Measurements from ENCODE around the gene JARID2.
"Not testable (repeated sequence)": the region's sequence is repeated elsewhere in the genome, so short reads cannot be mapped to it uniquely, and the experiment has no call there.

The JARID2 gene

DNA sequence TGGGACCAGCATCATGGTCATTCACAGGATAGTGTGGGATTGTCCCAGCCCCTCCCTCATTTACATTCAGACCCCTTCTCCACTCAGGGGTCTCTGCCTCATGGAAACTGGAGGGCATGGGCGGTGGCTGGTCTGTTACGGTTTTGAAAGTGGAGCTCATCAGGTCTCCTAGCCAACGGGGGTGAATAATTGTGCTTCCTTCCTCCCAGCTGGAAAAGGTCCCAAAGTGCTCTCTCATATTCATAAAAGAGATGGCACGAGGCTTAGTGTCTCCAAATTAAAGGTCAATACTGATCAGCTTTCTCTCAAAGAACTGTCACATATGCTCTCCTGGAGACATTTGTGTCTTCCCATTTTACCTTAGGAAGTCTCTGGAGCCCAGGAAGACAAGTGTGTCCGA, 19.9 kb downstream of the JARID2 start:
- no peak for DNase-seq

DNA sequence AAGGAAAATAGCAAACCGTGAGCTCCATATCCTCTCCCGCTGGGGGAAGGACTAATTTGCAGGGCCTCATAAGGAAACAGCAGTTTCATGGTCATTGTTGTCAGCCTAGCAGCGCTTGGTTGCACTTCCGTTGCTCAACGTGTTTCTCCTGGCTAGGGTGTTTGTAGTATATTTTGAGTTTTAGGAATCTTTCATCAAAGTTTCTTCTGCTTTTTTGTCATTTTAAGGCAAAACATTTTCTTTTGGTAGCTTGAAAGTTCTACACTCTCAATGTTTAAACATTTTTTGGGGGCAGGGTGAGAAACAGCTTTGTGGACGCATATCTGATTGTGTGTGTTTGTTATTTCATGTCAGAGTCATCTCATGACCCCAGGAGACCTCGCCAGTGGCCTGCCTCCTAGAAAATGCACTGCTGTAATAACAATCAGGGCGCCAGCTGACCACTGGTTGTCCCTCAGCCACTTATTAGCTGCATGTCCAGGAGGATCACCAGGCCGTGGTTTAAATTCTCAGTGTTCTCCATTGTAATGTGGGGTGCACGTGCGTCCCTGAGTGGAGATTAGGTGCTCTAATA, 20.6 kb downstream of the JARID2 start:
- no peak for DNase-seq

DNA sequence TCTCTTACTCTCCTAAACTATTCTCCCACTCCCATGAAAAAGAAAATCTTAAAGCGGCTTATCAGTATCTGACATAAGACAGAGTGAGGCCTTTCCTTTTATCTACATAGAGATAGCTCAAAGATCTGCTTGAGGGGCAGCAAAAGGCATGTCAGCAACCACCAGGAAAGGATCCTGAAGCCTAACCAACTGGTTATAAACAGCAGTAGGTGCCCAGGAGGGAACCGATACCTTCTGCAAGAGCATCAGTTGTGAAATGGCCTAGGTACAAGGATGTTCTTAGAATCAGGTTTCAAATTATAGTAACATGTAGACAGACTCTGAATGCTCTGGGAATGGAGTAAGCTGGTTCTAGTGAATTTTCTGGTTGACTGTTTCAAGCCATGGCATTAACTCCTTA, 21.4 kb downstream of the JARID2 start:
- DNase-seq: no peak

DNA sequence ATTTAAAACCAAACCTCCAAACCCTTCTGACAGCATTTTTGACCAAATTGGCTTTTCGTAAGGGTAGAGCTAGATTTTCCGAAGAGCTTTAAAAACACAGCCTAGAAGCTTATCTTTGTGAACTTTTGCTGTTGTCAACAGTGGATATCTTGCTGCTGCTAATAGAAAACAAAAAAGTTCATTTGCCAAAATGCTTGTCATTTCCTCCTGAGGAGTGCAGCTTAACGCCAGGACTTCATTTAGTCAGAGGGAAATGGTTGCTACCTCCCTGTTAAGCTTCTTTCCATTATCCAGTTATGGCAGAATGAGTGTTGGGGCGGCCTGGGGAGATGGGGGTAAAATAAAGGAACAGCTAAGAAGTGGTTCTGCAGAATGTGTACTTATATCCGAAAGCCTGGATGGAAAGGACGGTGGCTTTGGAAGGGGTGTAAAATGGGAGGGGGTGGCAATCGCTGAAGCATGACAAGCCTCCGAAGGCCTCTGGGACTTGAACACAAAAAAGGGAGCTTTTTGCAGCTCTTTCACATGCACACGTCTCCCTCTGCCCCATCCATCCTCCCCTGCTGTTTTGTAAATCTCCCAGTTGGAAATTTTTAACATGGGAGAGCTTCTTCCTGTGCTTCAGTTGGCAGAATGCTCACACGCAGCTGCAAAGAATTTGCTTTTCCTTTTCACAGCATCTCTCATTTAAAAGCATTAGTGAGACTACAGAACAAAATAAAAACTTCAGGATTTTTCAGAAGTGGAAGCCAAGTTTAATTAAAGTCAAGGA, 22.5 kb downstream of the JARID2 start:
- DNase-seq: no peak

DNA sequence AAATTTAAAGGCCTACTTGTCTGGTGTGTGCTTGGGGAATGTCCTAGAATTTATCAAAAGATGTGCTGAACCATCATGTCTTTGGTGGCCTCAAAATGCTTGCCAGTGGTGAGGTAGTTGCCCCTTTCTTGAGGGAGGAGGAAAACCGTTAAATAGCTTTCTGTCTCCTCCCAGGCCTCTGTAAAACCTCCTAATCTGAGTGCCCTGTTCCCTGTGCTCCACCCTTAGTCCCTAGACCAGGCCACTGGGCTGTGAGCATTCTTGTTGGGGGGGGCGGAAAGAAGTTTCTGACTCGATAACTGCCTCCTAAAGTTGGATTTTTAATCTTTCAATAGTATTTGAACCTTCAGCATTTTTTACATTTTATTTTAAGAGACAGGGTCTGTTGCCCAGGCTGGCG, 23.1 kb downstream of the JARID2 start:
- no peak for DNase-seq

DNA sequence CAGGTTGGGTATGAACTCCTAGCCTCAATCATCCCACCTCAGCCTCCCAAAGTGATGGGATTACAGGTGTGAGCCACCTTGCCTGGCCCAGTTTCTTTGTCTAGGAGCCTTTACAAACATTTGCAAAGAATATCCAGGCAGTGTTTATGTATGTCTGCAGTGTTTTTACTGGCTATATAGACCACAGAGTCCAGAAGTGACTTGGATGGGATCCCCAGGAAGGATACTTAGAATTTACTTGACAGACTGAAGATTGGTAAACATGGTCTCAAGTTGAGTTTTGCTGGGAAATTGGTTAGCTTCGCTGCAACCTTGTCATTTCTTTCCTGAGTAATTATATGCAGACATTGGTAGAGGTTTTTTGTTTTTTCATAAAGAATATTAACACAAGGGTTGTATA, 23.8 kb downstream of the JARID2 start:
- DNase-seq: no peak

DNA sequence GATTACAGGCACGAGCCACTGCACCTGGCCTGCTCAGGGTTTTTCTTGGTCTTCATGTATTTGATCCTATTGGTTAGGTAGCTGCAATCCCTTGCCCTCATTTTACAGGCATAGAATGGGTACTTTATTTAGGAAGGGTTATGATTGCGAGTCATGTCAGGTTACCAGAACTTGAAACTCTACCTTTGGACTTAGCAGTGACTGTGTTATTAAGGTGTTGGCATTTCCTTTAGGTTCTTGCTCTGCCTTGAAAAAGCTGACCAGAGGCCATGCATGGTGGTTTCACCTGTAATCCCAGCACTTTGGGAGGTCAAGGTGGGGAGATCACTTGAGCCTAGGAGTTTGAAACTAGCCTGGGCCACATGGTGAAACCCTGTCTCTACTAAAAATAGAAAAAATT, 24.5 kb downstream of the JARID2 start:
- no peak for DNase-seq

DNA sequence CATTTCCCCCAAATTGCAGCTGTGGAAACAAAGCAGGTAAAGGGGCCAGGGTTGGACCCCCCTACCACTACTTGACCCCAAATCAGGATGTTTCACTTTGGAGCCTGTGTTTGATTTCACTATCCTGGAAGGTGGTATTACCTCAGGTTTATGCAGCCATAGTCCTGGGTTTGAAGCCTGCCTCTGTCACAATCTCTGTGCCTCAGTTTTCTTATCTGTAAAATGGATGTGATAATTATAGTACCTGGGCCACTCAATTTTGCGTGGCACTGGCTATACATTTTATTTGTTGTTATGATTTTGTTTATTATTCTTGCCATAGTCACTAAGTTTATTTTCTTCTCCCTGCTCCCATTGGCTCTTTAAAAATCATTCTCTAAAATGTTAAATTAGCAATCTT, 26.7 kb downstream of the JARID2 start:
- DNase-seq: no peak

DNA sequence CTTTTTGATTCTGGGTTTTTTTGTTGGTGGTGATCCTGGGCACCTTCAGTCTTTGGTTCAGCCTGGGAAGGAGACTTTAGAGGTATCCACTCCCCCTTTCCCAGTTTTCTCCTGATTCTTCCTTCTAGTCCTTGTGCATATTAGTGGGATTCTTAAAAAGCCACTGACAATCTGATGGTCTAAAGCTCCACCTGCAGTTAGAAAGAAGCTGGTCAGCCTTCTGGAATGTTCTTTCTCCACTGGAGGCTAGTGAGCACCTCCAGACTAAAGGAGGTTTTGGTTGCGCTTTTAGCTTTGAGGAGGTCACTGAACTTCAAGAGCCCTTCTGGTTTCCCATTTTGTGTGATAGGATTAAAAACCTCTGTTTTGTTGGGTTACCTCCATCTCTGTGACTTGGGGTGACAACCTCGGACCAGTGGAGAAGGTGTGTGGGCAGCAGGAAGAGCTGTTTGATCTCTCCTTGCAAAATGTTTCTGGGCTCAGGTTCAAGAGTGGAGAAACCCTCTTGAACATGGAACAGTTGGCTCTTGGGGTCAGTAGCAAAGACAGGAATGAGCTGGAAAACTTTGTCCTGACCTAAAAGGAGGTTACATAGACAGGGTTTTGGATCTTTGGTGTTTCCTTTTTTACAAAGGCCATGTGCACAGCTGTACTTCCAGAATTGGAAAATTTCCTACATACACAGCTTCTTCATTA, 29.0 kb downstream of the JARID2 start:
- no peak for DNase-seq

DNA sequence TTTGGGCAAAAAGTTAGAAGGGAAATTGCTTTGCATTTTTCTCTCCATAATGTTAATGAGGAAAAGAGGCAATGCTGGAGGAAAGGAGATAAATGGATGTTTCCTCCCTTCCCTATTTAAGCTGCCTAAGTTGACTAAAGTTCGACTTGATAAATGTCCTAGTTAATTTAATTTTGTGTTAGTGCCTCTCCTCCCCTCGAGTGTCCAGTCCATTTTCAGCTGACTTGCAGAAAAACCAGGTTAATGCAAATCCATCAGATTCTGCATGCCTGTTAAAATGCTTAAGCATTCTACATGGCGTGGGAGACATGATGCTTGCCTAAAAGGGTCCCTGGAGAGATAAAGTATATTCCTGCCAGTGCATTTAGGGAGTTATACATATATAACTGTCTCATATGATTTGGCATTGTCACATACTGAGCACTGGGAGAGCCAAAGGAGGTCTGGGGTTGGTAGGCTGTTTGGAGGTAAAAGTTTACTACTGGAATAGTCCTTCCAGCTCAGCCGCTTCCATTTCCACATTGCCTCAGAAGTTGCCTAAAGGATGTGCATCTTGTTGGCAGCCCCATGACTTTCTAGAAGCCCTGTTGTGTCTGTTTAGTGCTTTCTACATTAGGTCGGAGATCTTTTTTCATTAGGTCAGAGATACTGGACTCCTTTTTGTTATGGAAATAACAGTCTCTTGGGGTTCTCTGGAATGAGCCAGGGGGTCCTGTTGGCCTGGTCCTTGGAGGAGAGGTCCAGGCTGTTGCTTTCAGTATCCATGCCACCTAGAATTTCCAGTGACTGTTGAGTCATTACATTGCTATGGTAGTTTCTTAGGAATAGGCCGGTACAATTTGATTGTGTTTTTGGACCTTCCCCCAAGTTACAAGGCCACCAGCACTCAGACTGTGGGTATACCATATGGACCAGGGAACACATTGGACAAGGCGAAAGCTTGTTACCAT, 30.4 kb downstream of the JARID2 start:
- DNase-seq: no peak

DNA sequence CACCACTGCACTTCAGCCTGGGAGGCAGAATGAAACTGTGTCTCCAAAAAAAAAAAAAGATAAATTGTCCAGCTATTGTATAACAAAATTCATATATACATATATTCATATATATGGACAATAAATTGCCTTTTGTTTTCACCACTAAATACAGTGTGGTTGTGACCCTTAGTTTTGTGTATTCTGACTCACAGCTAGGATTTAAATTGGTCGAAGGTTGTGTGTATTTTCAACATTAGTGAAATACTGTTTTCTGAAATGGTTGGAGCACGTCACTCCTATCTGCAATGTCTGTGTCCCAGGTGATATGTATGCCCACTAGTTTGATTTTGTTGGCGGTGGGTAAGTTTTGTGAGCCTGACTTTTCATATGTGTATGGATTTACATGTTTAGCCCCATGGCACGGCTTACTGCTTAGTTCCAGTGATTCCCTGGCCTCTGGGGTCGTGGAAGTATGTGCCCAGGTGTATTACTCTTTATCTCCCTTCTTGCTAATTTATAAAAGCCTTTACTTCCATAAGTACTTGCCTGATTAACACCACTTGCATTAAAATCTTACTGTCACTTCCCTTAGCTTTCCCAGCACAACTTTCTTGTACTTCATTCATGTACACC, 33.3 kb downstream of the JARID2 start:
- DNase-seq: no peak

DNA sequence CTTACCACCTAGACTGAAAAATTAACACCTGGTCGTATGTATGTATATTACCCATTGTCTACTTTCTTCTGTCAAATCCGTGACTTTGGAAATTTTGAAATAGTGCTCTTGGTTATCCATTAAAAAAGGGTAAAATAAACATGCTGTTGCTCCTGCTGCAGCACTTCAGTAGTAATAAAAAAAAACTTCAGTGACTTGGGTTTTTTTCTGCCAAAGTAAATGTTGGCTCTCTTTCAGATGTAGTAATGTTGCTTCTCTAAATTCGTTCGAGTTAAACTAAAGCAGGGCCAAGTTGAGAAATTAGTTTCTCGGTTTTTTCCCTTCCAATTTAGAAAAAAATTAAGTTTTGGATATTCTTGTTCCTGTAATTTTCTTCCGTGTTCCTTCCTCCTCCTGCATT, 34.2 kb downstream of the JARID2 start:
- no peak for DNase-seq

DNA sequence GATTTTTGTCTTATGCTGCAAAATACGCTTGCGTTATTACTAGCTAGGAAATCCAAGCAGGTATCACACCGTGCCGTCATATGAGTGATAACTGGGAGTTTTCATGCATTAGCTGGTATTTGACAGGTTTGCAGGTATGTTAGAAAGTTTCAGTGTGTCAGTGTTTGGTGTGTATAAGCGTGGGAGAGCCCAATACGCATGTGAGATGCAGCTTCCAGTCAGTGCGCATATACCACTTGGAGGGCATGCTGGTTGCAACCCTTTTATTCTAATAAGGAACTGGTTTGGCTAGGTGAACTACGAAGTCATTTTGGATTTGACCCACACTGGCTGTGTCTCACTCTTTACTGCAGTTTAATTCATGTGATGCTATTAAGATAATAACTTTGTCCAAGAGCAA, 35.1 kb downstream of the JARID2 start:
- DNase-seq: no peak

DNA sequence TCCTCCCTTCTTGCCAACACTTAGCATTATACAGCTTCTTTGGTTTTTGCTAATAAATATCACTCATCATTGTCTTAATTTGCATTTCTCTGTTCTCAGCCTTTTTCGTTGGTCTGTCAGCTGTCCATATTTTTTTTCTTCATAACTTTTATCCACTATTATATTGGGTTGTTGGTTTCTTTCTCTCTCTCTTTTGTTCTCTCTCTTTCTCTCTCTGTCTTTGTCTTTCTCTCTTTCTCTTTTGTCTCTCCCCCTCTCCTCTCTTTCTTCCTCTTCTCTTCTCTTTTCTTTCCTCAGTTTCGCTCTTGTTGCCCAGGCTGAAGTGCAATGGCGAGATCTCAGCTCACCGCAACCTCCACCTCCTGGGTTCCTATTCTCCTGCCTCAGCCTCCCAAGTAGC, 36.5 kb downstream of the JARID2 start:
- DNase-seq: no peak

DNA sequence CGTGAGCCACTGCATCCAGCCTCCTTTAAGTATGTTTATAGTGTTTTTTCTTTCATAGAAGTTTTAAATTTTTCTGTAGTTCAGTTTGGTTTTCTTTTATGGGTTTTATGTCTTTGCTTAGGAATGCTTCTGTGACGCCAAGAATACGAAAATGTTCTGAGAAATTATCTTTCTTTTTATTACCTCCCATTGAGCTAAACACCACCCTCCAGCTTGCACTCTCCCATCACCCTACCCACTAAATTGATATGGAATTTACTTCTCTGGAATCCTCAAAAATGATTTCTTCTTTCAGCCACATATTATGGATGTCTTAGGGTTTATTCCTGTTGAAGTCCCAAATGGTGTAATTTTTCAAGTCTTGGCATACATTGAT, 38.1 kb downstream of the JARID2 start:
- no peak for DNase-seq

DNA sequence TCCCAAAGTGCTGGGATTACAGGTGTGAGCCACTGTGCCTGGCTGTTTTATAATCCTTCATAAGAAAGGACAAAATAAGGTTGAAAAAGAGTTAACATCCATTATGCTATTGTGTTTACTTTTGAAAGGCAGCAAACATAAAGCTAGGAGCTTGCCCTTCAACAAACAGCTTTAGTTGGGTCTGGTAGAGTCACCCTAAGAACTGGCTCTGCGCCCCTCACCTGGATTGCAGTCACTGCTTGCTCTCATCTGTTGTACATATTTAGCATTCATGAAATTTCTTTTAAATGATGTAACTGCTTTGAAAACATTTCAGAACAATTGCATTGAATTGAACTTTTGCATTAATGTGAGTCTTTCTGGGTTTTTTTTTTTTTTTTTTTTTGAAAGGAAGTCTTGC, 38.9 kb downstream of the JARID2 start:
- no peak for DNase-seq

DNA sequence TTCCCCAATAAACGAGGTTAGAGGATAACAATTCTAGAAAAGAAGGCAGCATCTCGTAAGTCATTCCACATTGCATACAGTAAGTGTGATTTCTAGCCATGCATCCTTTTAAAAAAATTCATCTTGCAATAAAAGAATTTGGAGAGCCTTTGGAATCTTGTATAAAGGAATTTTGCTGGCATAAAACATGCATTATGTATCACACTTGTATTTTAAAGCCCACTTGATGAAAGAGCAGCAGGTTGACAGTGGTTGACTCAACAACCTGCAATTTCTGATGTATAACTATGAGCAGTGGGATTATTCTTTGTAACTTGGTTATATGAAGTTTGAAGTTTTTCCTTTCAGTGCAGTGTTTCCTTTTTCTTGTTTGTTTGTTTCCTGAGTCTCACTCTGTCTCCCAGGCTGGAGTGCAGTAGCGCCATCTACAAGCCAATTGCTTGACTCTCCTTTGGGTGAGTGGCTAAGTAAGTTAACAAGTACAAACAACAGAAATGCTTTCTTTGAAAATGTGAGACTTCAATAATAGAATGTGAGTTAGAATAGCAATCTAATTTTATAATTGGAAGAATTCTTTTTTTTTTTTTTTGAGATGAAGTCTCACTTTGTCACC, 39.9 kb downstream of the JARID2 start:
- DNase-seq: no peak

DNA sequence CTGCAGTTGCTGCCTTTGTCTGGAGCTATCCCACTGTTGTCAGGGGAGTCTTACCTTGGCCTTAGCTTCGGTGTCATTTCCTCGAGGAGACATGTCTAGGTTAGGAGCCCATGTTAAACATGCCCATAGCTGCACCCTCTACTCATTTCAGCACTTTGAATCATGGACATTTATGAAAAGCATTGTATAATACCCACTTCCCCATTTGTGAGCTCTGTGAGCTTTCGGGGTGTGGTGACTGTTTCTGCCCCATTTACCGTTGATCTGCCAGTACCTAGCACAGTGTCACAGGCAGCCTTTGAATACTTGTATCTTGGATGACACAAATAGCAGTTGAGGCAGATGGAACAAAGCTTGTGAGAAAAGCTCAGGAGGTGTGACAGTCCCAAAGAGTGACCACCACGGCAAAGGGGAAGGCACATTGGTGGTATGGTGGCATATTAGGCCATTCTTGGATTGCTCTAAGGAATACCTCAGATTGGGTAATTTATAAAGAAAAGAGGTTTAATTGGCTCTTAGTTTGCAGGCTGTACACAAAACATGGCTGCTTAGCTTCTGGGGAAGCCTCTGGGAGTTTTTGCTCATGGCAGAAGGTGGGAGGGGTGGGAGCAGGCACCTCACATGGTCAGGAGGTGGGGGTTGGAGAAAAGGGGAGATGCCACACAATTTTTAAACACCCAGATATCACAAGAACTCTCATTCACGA, 42.0 kb downstream of the JARID2 start:
- no peak for DNase-seq

DNA sequence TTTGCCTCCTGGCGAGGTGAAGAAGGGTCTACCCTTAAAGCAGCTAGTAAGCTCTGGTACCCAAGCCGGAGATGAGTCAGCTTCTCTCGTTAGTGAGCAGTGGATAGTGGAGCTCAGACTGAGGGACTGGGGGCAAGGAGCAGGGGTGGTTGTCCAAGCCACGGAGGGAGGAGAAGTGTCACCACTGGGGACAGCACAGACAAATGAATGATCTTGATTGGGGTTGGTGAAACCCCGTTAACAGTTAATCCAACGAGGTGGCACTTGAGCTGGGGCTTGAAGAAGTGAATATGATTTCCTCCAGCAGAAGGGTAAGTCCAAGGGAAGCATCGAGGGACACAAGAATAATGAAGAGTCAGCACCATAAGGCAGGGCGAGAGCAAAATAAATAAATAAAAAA, 43.0 kb downstream of the JARID2 start:
- DNase-seq: no peak

DNA sequence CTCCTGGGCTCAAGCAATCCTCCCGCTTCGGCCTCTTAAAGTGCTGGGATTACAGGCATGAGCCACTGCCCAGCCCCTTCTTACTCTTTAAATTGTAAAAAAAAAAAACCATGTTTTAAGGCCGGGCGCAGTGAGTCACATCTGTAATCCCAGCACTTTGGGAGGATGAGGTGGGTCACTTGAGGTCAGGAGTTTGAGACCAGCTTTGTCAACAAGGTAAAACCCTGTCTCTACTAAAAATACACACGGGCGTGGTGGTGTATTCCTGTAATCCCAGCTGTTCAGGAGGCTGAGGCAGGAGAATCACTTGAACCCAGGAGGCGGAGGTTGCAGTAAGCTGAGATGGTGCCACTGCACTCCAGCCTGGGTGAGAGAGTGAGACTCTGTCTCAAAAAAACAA, 43.6 kb downstream of the JARID2 start:
- not testable (repeated sequence) for DNase-seq

DNA sequence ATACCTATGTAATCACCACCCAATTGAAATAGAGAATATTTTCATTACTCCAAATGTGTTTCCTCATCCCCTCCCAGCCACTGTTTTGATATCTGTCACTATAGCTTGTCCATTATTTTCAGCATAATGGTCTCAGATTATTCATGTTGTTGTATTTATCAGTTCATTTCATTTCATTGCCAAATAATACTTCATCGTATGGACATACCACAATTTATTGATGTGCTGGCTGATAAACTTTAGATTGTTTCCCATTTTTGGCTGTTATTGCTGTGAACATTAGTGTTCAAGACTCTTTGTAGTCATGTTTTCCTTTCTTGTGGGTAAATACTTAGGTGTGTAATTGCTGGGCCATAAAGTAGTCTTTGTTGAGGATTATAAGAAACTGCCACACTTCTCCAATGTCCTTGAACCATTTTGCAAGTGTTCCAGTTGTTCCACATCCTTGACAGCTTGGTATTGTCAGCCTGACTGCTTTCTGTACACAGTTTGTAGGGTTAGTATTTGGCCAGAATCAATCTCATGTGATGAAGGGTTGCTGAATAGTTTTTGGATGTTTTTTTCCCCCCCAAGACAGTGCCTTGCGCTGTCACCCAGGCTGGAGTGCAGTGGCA, 44.3 kb downstream of the JARID2 start:
- DNase-seq: no peak
